Ovary (tissue), 9 donors: ENCODE measurements around the gene CMTM6. TPM values are rescaled to one million over a fixed set of nuclear protein-coding genes. Genes with fewer than 3 reads are reported as not detected.

Experiments used
- DNase-seq, 5 donors: peaks; one replicate each; pipeline ENCODE4 v3.0.0-alpha.2; 2019 to 2020
- H3K27ac ChIP-seq, 2 donors: fragments of 200-600 bp; one replicate each; pipeline versions ENCODE4 v1.5.1 to v1.8.0; 2019 to 2022
- H3K27me3 ChIP-seq: fragments of 200-600 bp; one replicate; pipeline ENCODE4 v1.8.0; 2022
- H3K36me3 ChIP-seq: fragments of 200-600 bp; sonication (generic); one replicate; pipeline ENCODE4 v1.5.1; 2019
- H3K4me1 ChIP-seq: one replicate; pipeline ENCODE4 v1.8.1; 2013; ENCODE audit warnings: mild to moderate bottlenecking, moderate library complexity; ENCODE audit not compliant: insufficient read depth
- H3K4me3 ChIP-seq: fragments of 200-600 bp; sonication (generic); one replicate; pipeline ENCODE4 v1.5.1; 2017
- H3K9me3 ChIP-seq, 2 donors: fragments of 200-600 bp in 1 of 2; sonication (generic) in 1 of 2; one replicate each; pipeline versions ENCODE4 v1.5.1 to v1.8.1; 2013 to 2019; ENCODE audit warnings: mild to moderate bottlenecking in 1 of 2, moderate library complexity in 1 of 2
- EP300 ChIP-seq: sonication (generic); formaldehyde crosslinking; IDR thresholded peaks from one replicate; pipeline ENCODE4 v1.6.1; 2017; ENCODE audit warnings: antibody characterized with exemption
- POLR2A ChIP-seq: fragments of 450-650 bp; IDR thresholded peaks from one replicate; pipeline ENCODE4 v1.6.1; 2017; ENCODE audit warnings: antibody characterized with exemption, mild to moderate bottlenecking, moderate library complexity
- WGBS, 3 donors: extraction: QIAGEN DNeasy Blood & Tissue Kit in 1 of 3; methylation state at CpG; one replicate each; pipeline versions ENCODE4 v1.1.5 to v1.1.7; 2013 to 2017; 5-methylcytosine and 5-hydroxymethylcytosine counted together
- intact Hi-C, 4 donors: fragments of 100-400 bp; cut with DNase I; formaldehyde crosslinking; loops; one replicate each; pipeline versions ENCODE4 v1.11.0 to v1.15.1; 2022 to 2023
- polyA plus RNA-seq, 2 donors: library from polyadenylated mRNA; stranded (reverse); fragments of 200-250 nt in 1 of 2; fragments of 350-450 nt in 1 of 2; fragmentation: Illumina TruSeq in 1 of 2; extraction: RNeasy Lipid Tissue Mini Kit (QIAGEN cat#74804) in 1 of 2; gene quantifications; one replicate each; pipeline ENCODE4 v1.2.3, GENCODE V29; 2013 to 2014
- total RNA-seq, 7 donors: library from RNA; depleted of rRNA in 2 of 7; stranded (reverse); fragments of >200 nt in 2 of 7; fragmentation: NEBNext Ultra II Directional in 3 of 7; extraction: Animal tissue kit (Norgen Biotek cat#: 25700) in 3 of 7; gene quantifications; one replicate each; pipeline versions ENCODE4 v1.1.0 to v1.2.4, GENCODE V29; 2016 to 2023
- TF ChIP-seq, protein P1 (sequence below), 3 donors: fragments of 450-650 bp in 2 of 3; fragments of 200-600 bp in 1 of 3; IDR thresholded peaks; one replicate each; pipeline versions ENCODE4 v1.5.1 to v1.8.0; 2016 to 2022; ENCODE audit warnings: antibody characterized with exemption in 3 of 3, mild to moderate bottlenecking in 1 of 3
- donor health status: DM: no; HTN: no; CAD: no; lungs with moderate emphysema.
- donor health status: DM: no; HTN: no; CAD: no.
- donor health status: Bipolar disorder and iron deficiency.
- donor health status: DM: yes; HTN: yes; CAD: no.
- donor health status: DM: no; HTN: no; CAD: no.
- donor health status: DM: yes; HTN: yes; CAD: no.

The CMTM6 gene
- total and polyA plus RNA-seq, 9 donors = 19.7 to 150 (median 25.9) TPM

- no peak overlapping the region for H3K27ac ChIP-seq
- intact Hi-C loops = no loop called here
- H3K4me3 ChIP-seq = no peak overlapping the region
Measured at GRCh38 chr3:32493437-32494414, 8.9 kb downstream of the CMTM6 start.

DNA sequence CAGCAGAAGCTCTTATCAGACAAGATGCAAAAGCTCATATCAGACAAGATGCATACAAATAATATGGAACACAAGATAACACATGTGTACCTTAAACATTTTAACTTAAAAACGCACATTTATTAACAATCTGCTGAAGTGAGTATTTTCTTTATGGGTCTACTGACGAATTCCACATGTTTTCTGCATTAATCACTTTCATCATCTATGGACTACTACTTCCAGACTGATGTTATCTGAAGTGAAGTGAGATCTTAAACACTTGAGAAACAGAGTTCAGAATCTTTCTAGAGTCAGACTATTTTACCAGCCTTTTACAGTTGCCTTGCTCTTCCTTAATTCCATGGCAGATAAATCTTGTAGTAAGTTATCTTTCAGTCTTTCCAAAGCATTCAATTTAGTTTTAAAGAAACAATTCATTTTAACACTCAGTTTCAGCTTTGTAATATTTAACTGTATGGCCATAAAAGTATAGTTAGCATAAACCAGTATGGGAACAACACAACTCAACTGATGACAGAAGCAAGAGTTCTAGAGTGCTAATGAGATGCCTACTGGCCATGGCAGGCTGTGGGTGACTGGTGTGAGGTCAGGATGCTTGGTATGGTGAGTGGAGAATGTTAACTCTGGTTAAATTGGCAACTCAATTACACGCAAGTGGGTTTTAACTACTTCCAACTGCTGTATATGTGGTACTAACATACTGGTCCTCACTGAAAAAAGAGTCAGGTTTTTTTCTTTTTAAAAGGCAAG is 9.8 kb downstream of the CMTM6 start:
- Histone ChIP-seq H3K27ac (no peak overlapping the region), H3K4me3 (no peak overlapping the region), H3K9me3 (no peaks in the 10 kb centered on the region), H3K36me3 (no peaks in the 10 kb centered on the region), H3K4me1 (peaks cover 1% of the 10 kb centered on the region), H3K27me3 (no peaks in the 10 kb centered on the region)
- no peak for DNase-seq
- WGBS, 3 donors = 85 to 90% (median 87%) methylated on average over 3 of the region's 3 CpGs
- no peak for TF ChIP-seq POLR2A
- TF ChIP-seq EP300 = no peak
- TF ChIP-seq, protein P1, sequence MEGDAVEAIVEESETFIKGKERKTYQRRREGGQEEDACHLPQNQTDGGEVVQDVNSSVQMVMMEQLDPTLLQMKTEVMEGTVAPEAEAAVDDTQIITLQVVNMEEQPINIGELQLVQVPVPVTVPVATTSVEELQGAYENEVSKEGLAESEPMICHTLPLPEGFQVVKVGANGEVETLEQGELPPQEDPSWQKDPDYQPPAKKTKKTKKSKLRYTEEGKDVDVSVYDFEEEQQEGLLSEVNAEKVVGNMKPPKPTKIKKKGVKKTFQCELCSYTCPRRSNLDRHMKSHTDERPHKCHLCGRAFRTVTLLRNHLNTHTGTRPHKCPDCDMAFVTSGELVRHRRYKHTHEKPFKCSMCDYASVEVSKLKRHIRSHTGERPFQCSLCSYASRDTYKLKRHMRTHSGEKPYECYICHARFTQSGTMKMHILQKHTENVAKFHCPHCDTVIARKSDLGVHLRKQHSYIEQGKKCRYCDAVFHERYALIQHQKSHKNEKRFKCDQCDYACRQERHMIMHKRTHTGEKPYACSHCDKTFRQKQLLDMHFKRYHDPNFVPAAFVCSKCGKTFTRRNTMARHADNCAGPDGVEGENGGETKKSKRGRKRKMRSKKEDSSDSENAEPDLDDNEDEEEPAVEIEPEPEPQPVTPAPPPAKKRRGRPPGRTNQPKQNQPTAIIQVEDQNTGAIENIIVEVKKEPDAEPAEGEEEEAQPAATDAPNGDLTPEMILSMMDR (IDR thresholded peaks at IDR 0.05) = no peak
- intact Hi-C loops = no loop called here

More at GRCh38 chr3:32493437-32494414, 8.9 kb downstream of the CMTM6 start:
- H3K27me3 ChIP-seq = no peaks in the 10 kb centered on the region
- WGBS, 3 donors = 68 to 79% (median 71%) methylated on average over 3 of the region's 3 CpGs
- no peaks in the 10 kb centered on the region for H3K36me3 ChIP-seq
- no peaks in the 10 kb centered on the region for H3K9me3 ChIP-seq
- no peak for DNase-seq
- peaks cover 1% of the 10 kb centered on the region for H3K4me1 ChIP-seq
- TF ChIP-seq POLR2A (no peak), EP300 (no peak)
- TF ChIP-seq, protein P1 (IDR thresholded peaks at IDR 0.05) = no peak

DNA sequence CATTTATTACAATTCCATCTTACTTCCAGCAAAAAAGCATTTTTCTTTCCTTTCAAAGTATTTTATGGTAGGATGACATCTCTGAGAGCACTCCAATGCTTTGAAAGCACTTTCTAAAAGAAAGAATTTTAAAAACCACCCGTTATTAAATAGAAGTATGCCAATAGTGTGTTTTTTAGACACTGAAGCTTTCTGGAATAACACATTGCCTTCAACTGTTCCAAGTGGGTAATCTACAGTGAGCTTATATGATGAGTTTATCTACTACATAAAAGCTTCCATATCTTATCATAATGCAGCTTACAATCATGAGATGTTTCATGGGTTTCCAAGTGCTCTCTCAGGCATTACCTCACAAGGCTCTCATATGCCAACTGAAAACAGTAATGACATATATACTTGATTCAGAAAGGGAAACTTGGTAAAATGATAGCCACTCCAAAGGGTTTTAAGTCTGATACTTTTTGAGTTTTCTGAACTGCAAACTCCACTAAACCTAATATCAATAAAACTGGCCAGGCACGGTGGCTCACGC is 14.1 kb downstream of the CMTM6 start:
- Histone ChIP-seq H3K4me3 (no peak overlapping the region), H3K4me1 (no peaks in the 10 kb centered on the region), H3K27ac (no peak overlapping the region), H3K27me3 (no peaks in the 10 kb centered on the region), H3K36me3 (no peaks in the 10 kb centered on the region), H3K9me3 (no peaks in the 10 kb centered on the region)
- TF ChIP-seq, protein P1 (IDR thresholded peaks at IDR 0.05) = no peak
- TF ChIP-seq EP300 (no peak), POLR2A (no peak)
- intact Hi-C loops = no loop called here
- DNase-seq = no peak
- 78 to 86% (median 85%) methylated on average over 3 of the region's 3 CpGs for WGBS, 3 donors

GRCh38 chr3:32487781-32488473 is 14.7 kb downstream of the CMTM6 start:
- WGBS, 3 donors = 56 to 86% (median 75%) methylated on average over 3 of the region's 3 CpGs
- DNase-seq = no peak
- no peaks in the 10 kb centered on the region for H3K4me1 ChIP-seq
- TF ChIP-seq EP300 (no peak), POLR2A (no peak)
- TF ChIP-seq, protein P1 (IDR thresholded peaks at IDR 0.05) = no peak
- H3K9me3 ChIP-seq = no peaks in the 10 kb centered on the region
- intact Hi-C loops = no loop called here
- H3K36me3 ChIP-seq = no peaks in the 10 kb centered on the region
- H3K4me3 ChIP-seq = no peak overlapping the region
- no peaks in the 10 kb centered on the region for H3K27me3 ChIP-seq
- H3K27ac ChIP-seq = no peak overlapping the region
